GM12878 (cell line): ENCODE results near the gene COL7A1.

ENCODE experiments used
- BHLHE40 ChIP-seq, 2 experiments: fragments of 450-650 bp in 1 of 2; IDR thresholded peaks; 2 replicates each; pipeline ENCODE4 v1.6.1; 2011 to 2017; ENCODE audit warnings: low read depth in 2 of 2, borderline replicate concordance in 1 of 2, improper control_type of control experiment in 1 of 2, low read length in 1 of 2, mild to moderate bottlenecking in 1 of 2
- CEBPB ChIP-seq, 2 experiments: fragments of 150-350 bp in 1 of 2; IDR thresholded peaks; 2 replicates each; pipeline ENCODE4 v1.6.1; 2012 to 2014; ENCODE audit warnings: low read depth in 2 of 2, low read length in 2 of 2, borderline replicate concordance in 1 of 2, inconsistent platforms in 1 of 2
- FOXK2 ChIP-seq: fragments of 450-650 bp; IDR thresholded peaks from 2 replicates; pipeline ENCODE4 v1.6.1; 2017; ENCODE audit warnings: mild to moderate bottlenecking, moderate library complexity
- POLR2A ChIP-seq: IDR thresholded peaks from 2 replicates; pipeline ENCODE4 v1.6.1; 2011; ENCODE audit warnings: low read depth, mild to moderate bottlenecking, low read length
- RELA ChIP-seq: fragments of 450-650 bp; IDR thresholded peaks from 2 replicates; pipeline ENCODE4 v1.8.0; 2014; ENCODE audit warnings: borderline replicate concordance; ENCODE audit not compliant: partially characterized antibody
- SIN3A ChIP-seq: IDR thresholded peaks from 2 replicates; pipeline ENCODE4 v1.6.1; 2012; ENCODE audit warnings: low read depth, low read length, improper control_type of control experiment
- TAF1 ChIP-seq: IDR thresholded peaks from 2 replicates; pipeline ENCODE4 v1.6.1; 2011; ENCODE audit warnings: mild to moderate bottlenecking, low read depth, low read length, borderline replicate concordance
- TF ChIP-seq, protein P1 (sequence below): IDR thresholded peaks from 2 replicates; pipeline ENCODE4 v1.6.1; 2011; ENCODE audit warnings: borderline replicate concordance, low read depth, mild to moderate bottlenecking, moderate library complexity, mixed read lengths, low read length; ENCODE audit not compliant: insufficient read depth; ENCODE audit errors: extremely low read length

DNA sequence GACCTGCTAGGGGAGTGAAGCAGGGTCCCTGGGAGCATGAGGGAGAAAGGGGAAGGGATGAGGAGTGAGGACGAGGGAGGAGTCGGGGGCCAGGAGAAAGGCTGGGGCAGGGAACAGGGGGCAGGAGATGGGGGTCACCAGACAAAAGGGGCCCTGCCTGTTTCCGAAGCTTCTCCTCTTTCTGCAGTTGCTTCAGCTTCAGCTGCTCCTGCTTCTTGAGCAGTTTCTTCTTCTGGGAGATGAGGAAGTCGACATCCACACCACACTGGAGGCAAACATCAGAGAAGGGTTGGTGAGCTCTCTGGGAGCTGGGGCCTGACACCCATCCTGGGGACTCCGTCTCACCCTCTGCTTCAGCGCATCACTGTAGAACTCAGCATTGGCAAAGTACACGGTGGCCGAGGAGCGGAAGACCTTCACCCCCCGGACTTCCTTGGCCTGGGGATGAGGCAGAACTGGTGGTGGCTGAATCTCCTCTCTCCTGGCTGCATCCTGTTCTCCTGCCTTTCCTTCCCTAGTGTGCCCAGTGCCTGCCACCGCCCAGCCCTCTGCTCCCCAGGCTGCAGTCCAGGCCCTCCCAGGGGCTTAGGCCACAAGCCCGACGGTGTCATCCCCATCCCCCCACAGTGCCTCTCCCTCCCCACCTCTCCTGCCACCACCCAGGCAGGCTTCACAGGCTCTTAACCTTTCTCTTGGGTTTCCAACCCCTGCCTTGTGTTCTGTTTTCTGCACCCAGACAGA is 33.3 kb upstream of the COL7A1 start:
- TF ChIP-seq POLR2A (no peak), BHLHE40 (IDR thresholded peaks at IDR 0.05; ENCODE audit: borderline replicate concordance in 1 of 2, low read depth in 2 of 2, low read length in 1 of 2) (no peak), RELA (no peak), TAF1 (no peak), SIN3A (no peak), CEBPB (IDR thresholded peaks at IDR 0.05; ENCODE audit: borderline replicate concordance in 1 of 2, low read depth in 2 of 2, low read length in 2 of 2) (no peak), FOXK2 (no peak)
- TF ChIP-seq, protein P1, sequence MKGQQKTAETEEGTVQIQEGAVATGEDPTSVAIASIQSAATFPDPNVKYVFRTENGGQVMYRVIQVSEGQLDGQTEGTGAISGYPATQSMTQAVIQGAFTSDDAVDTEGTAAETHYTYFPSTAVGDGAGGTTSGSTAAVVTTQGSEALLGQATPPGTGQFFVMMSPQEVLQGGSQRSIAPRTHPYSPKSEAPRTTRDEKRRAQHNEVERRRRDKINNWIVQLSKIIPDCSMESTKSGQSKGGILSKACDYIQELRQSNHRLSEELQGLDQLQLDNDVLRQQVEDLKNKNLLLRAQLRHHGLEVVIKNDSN, result no peak
